Measurements from ENCODE around the gene ANK2. TPM values are rescaled to one million over a fixed set of nuclear protein-coding genes. Genes with fewer than 3 reads are reported as not detected.

The ANK2 gene
- polyA plus RNA-seq, 1 donor (not counting 4 experiments of a cell fraction or from before 2014, with no cell fraction given): 0.22 TPM

DNA sequence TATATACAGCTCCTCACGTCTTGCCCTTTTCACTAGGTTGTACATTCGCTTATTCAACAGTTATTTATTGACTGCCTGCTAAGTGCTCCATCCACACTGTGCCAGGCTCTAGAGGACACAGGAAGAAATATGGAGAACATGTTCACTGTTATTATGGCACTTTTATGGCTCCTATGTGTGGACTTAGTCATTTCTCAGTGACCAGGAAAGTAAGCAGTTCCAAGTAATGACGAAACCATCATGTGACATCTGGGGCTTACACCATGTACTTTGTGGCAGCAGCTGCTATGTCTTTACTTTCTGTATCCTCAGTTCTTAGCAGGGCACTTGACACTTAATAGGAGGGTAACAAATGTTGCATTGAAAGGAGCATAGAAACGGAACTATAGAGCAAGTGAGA lies 278.0 kb downstream of the ANK2 start:
- Histone ChIP-seq H3K9me3 (ENCODE audit: control insufficient read depth, low read depth, low read length) (no peaks in the 10 kb centered on the region), H3K4me3 (ENCODE audit: control insufficient read depth in 2 of 3, extremely low read depth in 1 of 3, insufficient read depth in 2 of 3, low read depth in 1 of 3, low read length in 3 of 3) (no peak overlapping the region), H3K4me2 (ENCODE audit: control insufficient read depth, extremely low read depth, insufficient read depth, low read depth, low read length) (no peak overlapping the region), H2AFZ (ENCODE audit: control insufficient read depth, low read length) (no peak overlapping the region), H3K27ac (ENCODE audit: control insufficient read depth, insufficient read depth, low read length) (no peak overlapping the region), H3K79me2 (ENCODE audit: control insufficient read depth, insufficient read depth, low read length) (no peaks in the 10 kb centered on the region), H3K27me3 (ENCODE audit: control insufficient read depth, extremely low read depth, insufficient read depth, low read length) (peaks cover 2% of the 10 kb centered on the region), H4K20me1 (ENCODE audit: control insufficient read depth, extremely low read depth, insufficient read depth, low read length) (no peaks in the 10 kb centered on the region), H3K36me3 (ENCODE audit: control insufficient read depth in 2 of 2, extremely low read depth in 1 of 2, insufficient read depth in 2 of 2, low read length in 2 of 2) (no peaks in the 10 kb centered on the region), H3K9me1 (ENCODE audit: control insufficient read depth, extremely low read depth, insufficient read depth, low read length) (no peaks in the 10 kb centered on the region), H3K4me1 (ENCODE audit: control insufficient read depth, extremely low read depth, insufficient read depth, low read length) (peaks cover 2% of the 10 kb centered on the region), H3K9ac (ENCODE audit: control insufficient read depth, extremely low read depth, insufficient read depth, low read length) (no peak overlapping the region)
- DNase-seq (ENCODE audit: low read depth, low spot score): no peak
- no peak for TF ChIP-seq EZH2 (IDR thresholded peaks at IDR 0.05; ENCODE audit: low read length)
- TF ChIP-seq, protein P1, sequence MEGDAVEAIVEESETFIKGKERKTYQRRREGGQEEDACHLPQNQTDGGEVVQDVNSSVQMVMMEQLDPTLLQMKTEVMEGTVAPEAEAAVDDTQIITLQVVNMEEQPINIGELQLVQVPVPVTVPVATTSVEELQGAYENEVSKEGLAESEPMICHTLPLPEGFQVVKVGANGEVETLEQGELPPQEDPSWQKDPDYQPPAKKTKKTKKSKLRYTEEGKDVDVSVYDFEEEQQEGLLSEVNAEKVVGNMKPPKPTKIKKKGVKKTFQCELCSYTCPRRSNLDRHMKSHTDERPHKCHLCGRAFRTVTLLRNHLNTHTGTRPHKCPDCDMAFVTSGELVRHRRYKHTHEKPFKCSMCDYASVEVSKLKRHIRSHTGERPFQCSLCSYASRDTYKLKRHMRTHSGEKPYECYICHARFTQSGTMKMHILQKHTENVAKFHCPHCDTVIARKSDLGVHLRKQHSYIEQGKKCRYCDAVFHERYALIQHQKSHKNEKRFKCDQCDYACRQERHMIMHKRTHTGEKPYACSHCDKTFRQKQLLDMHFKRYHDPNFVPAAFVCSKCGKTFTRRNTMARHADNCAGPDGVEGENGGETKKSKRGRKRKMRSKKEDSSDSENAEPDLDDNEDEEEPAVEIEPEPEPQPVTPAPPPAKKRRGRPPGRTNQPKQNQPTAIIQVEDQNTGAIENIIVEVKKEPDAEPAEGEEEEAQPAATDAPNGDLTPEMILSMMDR (optimal IDR thresholded peaks at IDR 0.05 in 1 of 3, IDR thresholded peaks at IDR 0.05 in 1 of 3, conservative IDR thresholded peaks at IDR 0.05 in 1 of 3; ENCODE audit: extremely low read depth in 1 of 3, insufficient read depth in 2 of 3, low read length in 3 of 3): no peak
- dilution Hi-C loops (cut with MboI; ENCODE audit: extremely low pct_ligation_motif_present, low sequenced_read_pairs): no loop called here
- no peak for FAIRE-seq

DNA sequence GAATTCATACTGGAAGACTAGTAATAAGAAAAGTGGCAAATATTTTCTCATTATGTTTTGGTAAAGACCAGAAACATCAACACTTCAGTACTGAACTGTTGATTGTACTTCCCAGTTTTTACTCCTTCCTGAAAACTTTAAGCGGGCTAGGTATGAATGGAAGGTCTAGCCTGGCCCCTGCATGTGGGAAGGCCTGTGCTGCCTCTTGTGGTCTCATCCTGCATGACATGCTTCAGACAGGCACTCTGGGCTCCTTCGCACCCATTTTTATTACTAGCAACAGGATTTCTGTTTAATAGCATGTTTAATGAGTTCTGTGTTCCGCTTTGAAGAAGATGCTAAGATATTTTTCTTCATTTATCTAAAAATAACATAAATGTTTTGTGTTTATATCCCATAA lies 279.1 kb downstream of the ANK2 start:
- Histone ChIP-seq H3K9me3 (ENCODE audit: control insufficient read depth, low read depth, low read length) (no peaks in the 10 kb centered on the region), H3K27me3 (ENCODE audit: control insufficient read depth, extremely low read depth, insufficient read depth, low read length) (peaks cover 7% of the 10 kb centered on the region), H2AFZ (ENCODE audit: control insufficient read depth, low read length) (no peak overlapping the region), H3K9ac (ENCODE audit: control insufficient read depth, extremely low read depth, insufficient read depth, low read length) (no peak overlapping the region), H3K27ac (ENCODE audit: control insufficient read depth, insufficient read depth, low read length) (no peak overlapping the region), H3K4me2 (ENCODE audit: control insufficient read depth, extremely low read depth, insufficient read depth, low read depth, low read length) (no peak overlapping the region), H3K36me3 (ENCODE audit: control insufficient read depth in 2 of 2, extremely low read depth in 1 of 2, insufficient read depth in 2 of 2, low read length in 2 of 2) (no peaks in the 10 kb centered on the region), H4K20me1 (ENCODE audit: control insufficient read depth, extremely low read depth, insufficient read depth, low read length) (no peaks in the 10 kb centered on the region), H3K4me1 (ENCODE audit: control insufficient read depth, extremely low read depth, insufficient read depth, low read length) (peaks cover 2% of the 10 kb centered on the region), H3K4me3 (ENCODE audit: control insufficient read depth in 2 of 3, extremely low read depth in 1 of 3, insufficient read depth in 2 of 3, low read depth in 1 of 3, low read length in 3 of 3) (no peak overlapping the region), H3K9me1 (ENCODE audit: control insufficient read depth, extremely low read depth, insufficient read depth, low read length) (no peaks in the 10 kb centered on the region), H3K79me2 (ENCODE audit: control insufficient read depth, insufficient read depth, low read length) (no peaks in the 10 kb centered on the region)
- no peak for FAIRE-seq
- dilution Hi-C loops (cut with MboI; ENCODE audit: extremely low pct_ligation_motif_present, low sequenced_read_pairs): no loop called here
- DNase-seq (ENCODE audit: low read depth, low spot score): no peak
- no peak for TF ChIP-seq EZH2 (IDR thresholded peaks at IDR 0.05; ENCODE audit: low read length)
- TF ChIP-seq, protein P1 (optimal IDR thresholded peaks at IDR 0.05 in 1 of 3, IDR thresholded peaks at IDR 0.05 in 1 of 3, conservative IDR thresholded peaks at IDR 0.05 in 1 of 3; ENCODE audit: extremely low read depth in 1 of 3, insufficient read depth in 2 of 3, low read length in 3 of 3): peak; percentile 61 to 67 (median 61)
